RKO (cell line): ENCODE results near the gene SRGAP3.
A peak's percentile ranks its signal among the peaks of the same experiment; 100 is the strongest.
"Not testable (repeated sequence)": the region's sequence is repeated elsewhere in the genome, so short reads cannot be mapped to it uniquely, and the experiment has no call there.

Experiments
- DNase-seq: peaks from one replicate; pipeline ENCODE4 v3.0.0-alpha.2; 2016; ENCODE audit warnings: low spot score

SRGAP3 gene

DNA sequence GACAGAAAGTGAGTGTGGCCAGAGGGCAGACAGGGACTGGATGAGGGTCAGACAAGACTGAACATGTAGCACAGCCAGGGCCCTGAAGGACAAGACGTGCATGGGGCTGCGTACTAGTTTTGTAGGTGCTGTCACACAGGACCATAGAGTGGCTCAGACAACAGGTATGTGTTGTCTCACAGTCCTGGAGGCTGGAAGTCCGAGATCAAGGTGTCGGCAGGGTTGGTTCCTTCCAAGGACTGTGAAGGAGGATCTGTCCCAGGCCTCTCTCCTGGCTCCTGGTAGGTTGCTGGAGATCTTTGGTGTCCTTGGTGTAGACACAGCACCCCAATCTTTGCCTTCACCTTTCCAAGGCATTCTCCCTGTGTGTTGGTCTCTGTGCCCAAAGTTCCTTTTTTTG lies 136.4 kb downstream of the SRGAP3 start:
- DNase-seq: no peak

DNA sequence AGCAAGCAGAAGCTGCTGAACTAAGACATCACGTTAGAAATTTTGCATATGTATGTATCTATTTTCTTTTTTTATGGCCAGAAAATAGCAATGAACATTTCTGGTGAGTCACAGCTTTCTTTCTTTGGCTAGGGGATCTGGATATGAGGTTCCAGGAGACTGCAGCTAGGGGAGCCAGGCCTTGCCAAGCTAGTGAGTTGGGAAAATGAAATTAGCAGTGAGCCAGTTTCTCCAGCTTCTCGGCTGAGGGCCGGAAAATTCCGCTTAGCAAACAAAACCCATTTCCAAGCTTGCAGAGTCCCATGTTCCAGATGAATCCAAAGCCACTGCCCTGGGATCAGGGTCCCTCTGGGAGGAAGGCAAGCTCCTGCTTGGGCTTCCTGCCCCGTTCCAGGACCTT lies 137.6 kb downstream of the SRGAP3 start:
- no peak for DNase-seq

DNA sequence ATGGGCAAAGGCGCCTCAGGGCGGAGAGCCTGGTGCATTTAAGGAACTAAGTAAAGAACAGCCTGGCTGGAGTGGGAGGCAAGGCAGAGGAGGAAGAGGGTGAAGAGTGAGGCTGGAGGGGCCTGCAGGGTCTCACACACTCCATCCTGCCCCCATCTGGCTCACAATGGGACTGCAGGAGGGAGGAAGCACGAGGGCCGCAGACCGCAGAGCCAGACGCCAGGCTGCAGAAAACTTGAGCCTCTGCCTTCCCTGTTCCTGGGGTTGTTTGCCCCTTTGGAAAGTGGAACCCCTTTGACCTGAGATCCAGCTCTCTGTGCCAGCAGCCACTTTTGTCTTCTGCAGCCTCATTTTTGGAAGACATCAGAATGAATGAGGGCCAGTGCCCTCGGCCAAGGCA lies 138.0 kb downstream of the SRGAP3 start:
- DNase-seq: no peak

DNA sequence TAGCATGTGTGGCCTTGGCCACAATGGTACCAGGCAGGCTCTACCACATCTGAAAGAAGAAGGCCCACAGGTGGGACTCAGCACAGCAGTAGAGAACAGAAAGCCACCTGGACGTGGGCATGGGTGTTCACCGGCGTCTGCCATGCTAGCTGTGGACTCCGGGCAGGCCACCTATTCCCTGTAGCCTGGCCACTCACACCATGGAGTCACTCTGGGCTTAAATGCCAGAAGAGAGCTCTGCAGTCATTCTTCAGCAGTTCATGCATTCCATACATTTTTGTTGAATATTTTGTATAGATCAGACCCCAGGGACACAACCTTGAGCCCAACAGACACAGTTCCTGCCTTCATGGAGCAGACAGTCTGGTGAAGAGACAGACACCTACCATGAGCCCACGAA lies 138.6 kb downstream of the SRGAP3 start:
- no peak for DNase-seq

DNA sequence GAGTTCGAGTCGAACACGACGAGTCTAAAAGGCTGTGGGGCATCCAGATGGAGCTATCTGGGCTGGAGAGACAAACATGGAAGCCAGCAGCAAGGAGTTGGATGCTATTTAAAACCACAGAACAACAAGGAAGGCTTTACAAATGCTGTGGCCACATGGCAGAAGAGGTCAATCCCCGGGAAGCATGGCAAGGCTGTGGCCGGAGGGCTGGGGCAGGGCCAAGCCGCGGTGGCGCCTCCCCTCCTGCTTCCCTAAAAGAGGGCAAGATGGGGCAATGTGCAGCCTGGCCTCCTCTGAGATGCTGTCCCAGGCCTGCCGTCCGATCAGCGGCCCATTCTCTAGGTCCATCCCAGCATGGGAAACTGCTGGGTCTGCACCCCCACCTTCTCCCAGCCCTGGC lies 139.1 kb downstream of the SRGAP3 start:
- DNase-seq: no peak

GRCh38 chr3:9109568-9109914 lies 139.9 kb downstream of the SRGAP3 start:
- no peak for DNase-seq

GRCh38 chr3:9108876-9109567 lies 140.4 kb downstream of the SRGAP3 start:
- DNase-seq: no peak

DNA sequence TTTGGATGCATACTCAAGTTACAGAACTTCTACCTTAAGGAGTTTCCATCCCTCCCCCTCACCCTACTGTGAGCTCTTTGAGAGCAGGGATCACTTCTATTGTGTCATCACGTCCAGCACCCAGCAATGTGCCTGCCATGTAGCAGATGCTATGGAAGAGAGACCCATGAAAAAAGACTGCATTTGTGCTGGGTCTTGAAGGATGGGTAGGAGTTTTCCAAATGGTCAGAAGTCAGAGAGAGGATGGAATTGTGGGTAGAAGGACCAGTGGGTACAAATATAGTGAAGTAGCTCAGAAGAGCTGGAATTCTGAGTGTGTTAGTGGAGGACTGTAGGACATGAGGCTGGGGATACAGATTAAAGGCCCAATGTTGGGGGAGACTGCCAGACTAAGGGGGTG lies 141.7 kb downstream of the SRGAP3 start:
- DNase-seq: no peak

- DNase-seq: no peak
Observed at GRCh38 chr3:9105421-9105820, 144.0 kb downstream of the SRGAP3 start.

DNA sequence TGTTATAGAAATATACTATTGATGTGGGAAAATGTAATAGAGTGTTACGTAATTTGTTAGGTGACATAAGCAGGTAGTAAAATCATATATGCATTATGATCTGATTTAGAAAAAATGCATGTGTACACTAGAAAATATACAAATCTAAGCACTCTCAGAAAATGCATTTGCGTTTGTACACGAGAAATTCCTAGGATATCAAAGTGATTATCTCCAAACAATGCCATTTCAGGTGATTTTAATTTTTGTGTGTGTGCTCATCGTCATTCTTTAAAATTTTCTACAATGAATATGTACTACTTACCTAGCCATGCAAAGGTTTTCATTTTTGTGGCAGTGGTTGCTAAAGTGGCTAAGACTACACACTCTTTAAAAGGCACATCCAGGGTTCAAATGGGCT lies 145.3 kb downstream of the SRGAP3 start:
- no peak for DNase-seq

- DNase-seq: no peak
Observed at GRCh38 chr3:9102240-9102981, 147.0 kb downstream of the SRGAP3 start.

DNA sequence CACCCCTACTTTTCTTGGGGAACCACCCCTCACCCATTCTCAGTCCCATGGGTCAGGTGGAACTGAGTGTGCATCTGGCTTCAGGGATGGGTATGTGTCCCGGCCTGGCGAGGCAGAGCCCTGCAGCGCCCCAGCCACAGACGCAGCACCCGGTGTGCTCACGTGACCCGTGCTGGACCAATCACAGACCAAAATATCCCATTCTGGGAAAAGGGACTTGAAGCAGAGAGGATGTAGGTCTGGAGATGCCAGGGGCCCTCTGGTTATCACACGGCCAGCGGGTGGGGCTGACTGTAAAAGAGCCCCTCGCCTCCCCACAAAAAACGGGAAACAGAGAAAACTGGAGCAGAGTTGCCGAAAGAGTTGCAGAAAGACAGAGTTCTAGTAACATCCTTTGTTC lies 148.2 kb downstream of the SRGAP3 start:
- DNase-seq: no peak

DNA sequence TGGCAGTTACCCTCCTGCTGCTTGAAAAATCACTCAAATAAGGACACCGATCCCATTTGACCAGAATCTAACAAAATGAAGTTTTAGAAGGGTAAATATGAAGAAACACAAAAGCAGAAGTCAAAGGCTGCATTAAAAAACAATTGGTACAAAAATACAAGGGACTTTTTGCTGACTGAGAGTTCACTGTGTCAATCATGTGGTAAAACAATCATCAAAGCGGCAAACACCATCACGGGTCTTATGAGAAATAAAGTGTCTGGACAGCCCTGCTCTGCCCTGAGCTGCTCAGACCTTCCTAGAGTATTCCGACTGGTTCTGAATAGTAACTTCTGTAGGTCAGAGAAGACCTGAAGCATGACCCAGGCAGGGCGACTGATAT lies 148.9 kb downstream of the SRGAP3 start:
- no peak for DNase-seq

- DNase-seq: no peak
Observed at GRCh38 chr3:9099702-9100512, 149.5 kb downstream of the SRGAP3 start.

DNA sequence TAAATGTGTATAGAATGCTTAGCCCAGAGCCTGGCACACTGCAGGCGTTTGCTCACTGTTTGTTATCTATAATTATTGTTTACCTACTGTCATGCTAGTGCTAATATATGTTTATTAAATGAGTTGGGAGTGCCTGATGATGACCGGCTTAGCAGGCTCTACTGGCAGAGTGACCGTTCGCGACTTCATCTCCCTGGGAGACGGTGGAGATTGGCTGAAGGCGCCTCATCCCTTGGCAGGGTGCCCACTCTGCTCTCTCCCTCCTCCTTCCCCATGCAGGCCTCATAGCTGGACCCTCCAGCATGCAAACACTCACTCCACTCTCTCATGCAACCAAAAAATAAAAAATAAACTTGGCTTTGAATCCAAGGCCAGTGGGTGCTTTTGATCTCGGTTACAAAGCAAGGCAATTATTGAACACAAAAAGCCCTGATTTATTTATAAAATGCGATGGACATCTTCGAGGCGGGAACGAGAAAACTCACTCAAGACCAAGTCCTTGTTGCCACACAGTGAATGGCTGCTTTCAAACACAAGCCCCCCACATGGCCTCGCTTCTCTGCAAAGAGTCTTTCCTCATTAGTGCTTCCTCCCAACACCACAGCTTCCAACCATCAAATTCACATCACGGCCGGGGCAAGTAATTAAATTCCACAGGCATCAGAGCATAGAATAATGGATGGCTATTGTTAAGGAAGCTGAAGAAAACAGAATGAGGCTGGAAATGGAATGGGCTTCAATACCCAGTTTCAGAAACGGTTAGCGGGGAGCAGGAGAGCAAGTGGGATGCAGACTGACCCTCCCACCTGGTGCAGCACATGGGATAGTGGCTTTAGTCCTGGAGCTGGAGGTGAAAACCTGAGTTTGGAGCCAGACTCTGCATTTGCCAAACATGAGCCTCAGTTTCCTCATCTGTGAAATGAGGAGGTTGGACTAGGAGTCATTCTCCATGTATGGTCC lies 150.4 kb downstream of the SRGAP3 start:
- no peak for DNase-seq

GRCh38 chr3:9097495-9097894 lies 152.0 kb downstream of the SRGAP3 start:
- no peak for DNase-seq

- DNase-seq: no peak
Observed at GRCh38 chr3:9091486-9092235, 157.8 kb downstream of the SRGAP3 start.

GRCh38 chr3:9088441-9089353 lies 160.7 kb downstream of the SRGAP3 start:
- DNase-seq: peak; percentile 20

GRCh38 chr3:9087831-9088413 lies 161.5 kb downstream of the SRGAP3 start:
- DNase-seq: no peak

DNA sequence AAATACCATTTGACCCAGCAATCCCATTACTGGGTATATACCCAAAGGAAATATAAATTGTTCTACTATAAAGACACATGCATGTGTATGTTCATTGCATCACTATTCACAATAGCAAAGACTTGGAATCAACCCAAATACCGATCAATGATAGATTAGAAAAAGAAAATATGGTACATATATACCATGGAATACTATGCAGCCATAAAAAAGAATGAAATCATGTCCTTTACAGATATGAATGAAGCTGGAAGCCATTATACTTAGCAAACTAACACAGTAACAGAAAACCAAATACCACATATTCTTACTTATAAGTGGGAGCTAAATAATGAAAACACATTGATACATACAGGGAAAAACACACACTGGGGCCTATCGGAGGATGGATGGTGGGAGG lies 164.0 kb downstream of the SRGAP3 start:
- DNase-seq: not testable (repeated sequence)
